Neural cell (in vitro differentiated cells): ENCODE measurements around the gene CD160. TPM values are rescaled to one million over a fixed set of nuclear protein-coding genes. Genes with fewer than 3 reads are reported as not detected.
"Not testable (repeated sequence)": the region's sequence is repeated elsewhere in the genome, so short reads cannot be mapped to it uniquely, and the experiment has no call there.

ENCODE experiments used
- H2AFZ ChIP-seq: fragments of 200-600, 300-800 bp; sonication (generic), shearing (Covaris generic); 2 replicates; pipeline ENCODE4 v1.6.0; 2014; ENCODE audit warnings: low read depth, mild to moderate bottlenecking, antibody characterized with exemption, low read length, moderate library complexity
- H3F3A ChIP-seq: fragments of 200-600 bp; shearing (Covaris generic); 2 replicates; pipeline ENCODE4 v1.6.1; 2016; ENCODE audit warnings: mild to moderate bottlenecking, moderate library complexity, mixed read lengths, antibody characterized with exemption, low read length; ENCODE audit not compliant: insufficient read depth, poor library complexity, severe bottlenecking
- H3K27ac ChIP-seq: fragments of 200-600, 300-800 bp; sonication (generic), shearing (Covaris generic); 2 replicates; pipeline ENCODE4 v1.5.1; 2014; ENCODE audit warnings: mild to moderate bottlenecking, low read length, moderate library complexity
- H3K27me3 ChIP-seq: fragments of 300-800, 200-600 bp; sonication (generic), shearing (Covaris generic); 2 replicates; pipeline ENCODE4 v1.6.0; 2014; ENCODE audit warnings: mild to moderate bottlenecking, low read depth, low read length, moderate library complexity; ENCODE audit not compliant: insufficient read depth
- H3K36me3 ChIP-seq: fragments of 300-800, 200-600 bp; sonication (generic), shearing (Covaris generic); 2 replicates; pipeline ENCODE4 v1.5.1; 2014; ENCODE audit warnings: mild to moderate bottlenecking, antibody characterized with exemption, low read length, moderate library complexity; ENCODE audit not compliant: insufficient read depth
- H3K4me2 ChIP-seq: fragments of 300-800, 200-600 bp; sonication (generic), shearing (Covaris generic); 2 replicates; pipeline ENCODE4 v1.6.0; 2014; ENCODE audit warnings: mild to moderate bottlenecking, low read length
- H3K4me3 ChIP-seq: fragments of 300-800, 200-600 bp; sonication (generic), shearing (Covaris generic); 2 replicates; pipeline ENCODE4 v1.5.1; 2014; ENCODE audit warnings: mild to moderate bottlenecking, low read length, moderate library complexity
- H3K79me2 ChIP-seq: fragments of 200-600 bp; shearing (Covaris generic); replicated peaks from 2 replicates; pipeline ENCODE4 v1.6.0; 2014; ENCODE audit warnings: mild to moderate bottlenecking, low read length, moderate library complexity; ENCODE audit not compliant: insufficient read depth
- H3K9ac ChIP-seq: fragments of 300-800, 200-600 bp; sonication (generic), shearing (Covaris generic); 2 replicates; pipeline ENCODE4 v1.6.1; 2016; ENCODE audit warnings: mild to moderate bottlenecking, low read length, mixed read lengths
- H3K9me2 ChIP-seq: fragments of 200-600 bp; shearing (Covaris generic); 2 replicates; pipeline ENCODE4 v1.6.1; 2016; ENCODE audit warnings: mild to moderate bottlenecking, low read length, mixed read lengths; ENCODE audit not compliant: insufficient read depth
- H3K9me3 ChIP-seq: fragments of 200-600, 300-800 bp; sonication (generic), shearing (Covaris generic); 2 replicates; pipeline ENCODE4 v1.6.1; 2016; ENCODE audit warnings: mild to moderate bottlenecking, mixed run types, low read length, moderate library complexity, mixed read lengths
- H4K20me1 ChIP-seq: fragments of 200-600 bp; shearing (Covaris generic); 2 replicates; pipeline ENCODE4 v1.6.1; 2016; ENCODE audit warnings: mild to moderate bottlenecking, mixed run types; ENCODE audit not compliant: insufficient read depth
- EP300 ChIP-seq: fragments of 450-650 bp; conservative IDR thresholded peaks from 2 replicates; pipeline ENCODE4 v1.6.1; 2014; ENCODE audit warnings: antibody characterized with exemption, mild to moderate bottlenecking, moderate library complexity; ENCODE audit not compliant: poor library complexity, severe bottlenecking
- EZH2 ChIP-seq: fragments of 200-600, 300-800 bp; shearing (Covaris generic), sonication (generic); IDR thresholded peaks from 2 replicates; pipeline ENCODE4 v1.6.1; 2014; ENCODE audit warnings: antibody characterized with exemption, low read length, borderline replicate concordance, mild to moderate bottlenecking; ENCODE audit not compliant: insufficient read depth, poor library complexity, severe bottlenecking
- MXI1 ChIP-seq: fragments of 450-650 bp; conservative IDR thresholded peaks from 2 replicates; pipeline ENCODE4 v1.6.1; 2014; ENCODE audit warnings: antibody characterized with exemption, mild to moderate bottlenecking; ENCODE audit not compliant: poor library complexity, severe bottlenecking
- POLR2AphosphoS5 ChIP-seq: IDR thresholded peaks from 2 replicates; pipeline ENCODE4 v1.6.1; 2012
- RAD21 ChIP-seq: fragments of 450-650 bp; conservative IDR thresholded peaks from 2 replicates; pipeline ENCODE4 v1.6.1; 2014; ENCODE audit warnings: antibody characterized with exemption, mild to moderate bottlenecking, moderate library complexity
- SMC3 ChIP-seq: fragments of 450-650 bp; conservative IDR thresholded peaks from 2 replicates; pipeline ENCODE4 v1.6.1; 2014; ENCODE audit warnings: antibody characterized with exemption, mild to moderate bottlenecking, moderate library complexity; ENCODE audit not compliant: poor library complexity
- TAF1 ChIP-seq: IDR thresholded peaks from 2 replicates; pipeline ENCODE4 v1.6.1; 2012; ENCODE audit warnings: low read depth
- polyA plus RNA-seq: library from polyadenylated mRNA; depleted of rRNA; stranded (reverse); fragments of >200 nt; gene quantifications from 2 replicates; pipeline ENCODE4 v1.2.3, GENCODE V29; 2014
- TF ChIP-seq, protein P1 (sequence below): IDR thresholded peaks from 2 replicates; pipeline ENCODE4 v1.6.1; 2012; ENCODE audit warnings: borderline replicate concordance
- TF ChIP-seq, protein P2 (sequence below): fragments of 450-650 bp; IDR thresholded peaks from 2 replicates; pipeline ENCODE4 v1.5.1; 2014; ENCODE audit warnings: antibody characterized with exemption, mild to moderate bottlenecking, moderate library complexity; ENCODE audit not compliant: poor library complexity, severe bottlenecking

Gene CD160
- polyA plus RNA-seq, 1 donor from 2014 or later, result not detected

DNA sequence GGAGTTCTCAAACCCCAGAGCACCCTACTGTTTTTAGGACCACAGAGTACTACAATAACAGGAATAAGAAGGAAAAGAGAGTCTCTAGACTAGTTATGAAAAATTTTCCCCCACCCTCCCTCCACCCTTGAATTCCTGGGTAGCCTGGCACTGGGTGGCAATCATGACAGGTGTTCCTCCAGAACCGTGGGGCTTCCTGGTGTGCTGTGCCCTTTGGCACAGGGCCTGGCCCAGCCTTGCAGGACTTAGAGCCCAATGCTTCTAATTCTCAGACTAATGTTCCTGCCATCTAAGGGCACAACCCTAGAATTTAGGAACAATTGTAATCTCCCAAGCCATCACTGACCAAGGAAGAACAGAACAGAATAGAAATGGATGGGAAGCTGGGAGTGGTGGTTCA lies 1.5 kb upstream of the CD160 start:
- no peaks in the 10 kb centered on the region for H3K9me3 ChIP-seq
- H3K4me3 ChIP-seq, result no peak overlapping the region
- H3K4me2 ChIP-seq, result no peak overlapping the region
- H3K36me3 ChIP-seq, result no peaks in the 10 kb centered on the region
- H3K27ac ChIP-seq, result no peak overlapping the region
- no peaks in the 10 kb centered on the region for H4K20me1 ChIP-seq
- H3K27me3 ChIP-seq, result no peaks in the 10 kb centered on the region
- H3K79me2 ChIP-seq, result no peaks in the 10 kb centered on the region
- no peak overlapping the region for H3K9ac ChIP-seq
- TF ChIP-seq MXI1 (no peak), SMC3 (no peak), EZH2 (no peak), POLR2AphosphoS5 (no peak), RAD21 (no peak), TAF1 (no peak), EP300 (no peak)
- TF ChIP-seq, protein P1, sequence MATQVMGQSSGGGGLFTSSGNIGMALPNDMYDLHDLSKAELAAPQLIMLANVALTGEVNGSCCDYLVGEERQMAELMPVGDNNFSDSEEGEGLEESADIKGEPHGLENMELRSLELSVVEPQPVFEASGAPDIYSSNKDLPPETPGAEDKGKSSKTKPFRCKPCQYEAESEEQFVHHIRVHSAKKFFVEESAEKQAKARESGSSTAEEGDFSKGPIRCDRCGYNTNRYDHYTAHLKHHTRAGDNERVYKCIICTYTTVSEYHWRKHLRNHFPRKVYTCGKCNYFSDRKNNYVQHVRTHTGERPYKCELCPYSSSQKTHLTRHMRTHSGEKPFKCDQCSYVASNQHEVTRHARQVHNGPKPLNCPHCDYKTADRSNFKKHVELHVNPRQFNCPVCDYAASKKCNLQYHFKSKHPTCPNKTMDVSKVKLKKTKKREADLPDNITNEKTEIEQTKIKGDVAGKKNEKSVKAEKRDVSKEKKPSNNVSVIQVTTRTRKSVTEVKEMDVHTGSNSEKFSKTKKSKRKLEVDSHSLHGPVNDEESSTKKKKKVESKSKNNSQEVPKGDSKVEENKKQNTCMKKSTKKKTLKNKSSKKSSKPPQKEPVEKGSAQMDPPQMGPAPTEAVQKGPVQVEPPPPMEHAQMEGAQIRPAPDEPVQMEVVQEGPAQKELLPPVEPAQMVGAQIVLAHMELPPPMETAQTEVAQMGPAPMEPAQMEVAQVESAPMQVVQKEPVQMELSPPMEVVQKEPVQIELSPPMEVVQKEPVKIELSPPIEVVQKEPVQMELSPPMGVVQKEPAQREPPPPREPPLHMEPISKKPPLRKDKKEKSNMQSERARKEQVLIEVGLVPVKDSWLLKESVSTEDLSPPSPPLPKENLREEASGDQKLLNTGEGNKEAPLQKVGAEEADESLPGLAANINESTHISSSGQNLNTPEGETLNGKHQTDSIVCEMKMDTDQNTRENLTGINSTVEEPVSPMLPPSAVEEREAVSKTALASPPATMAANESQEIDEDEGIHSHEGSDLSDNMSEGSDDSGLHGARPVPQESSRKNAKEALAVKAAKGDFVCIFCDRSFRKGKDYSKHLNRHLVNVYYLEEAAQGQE, result no peak
- TF ChIP-seq, protein P2, sequence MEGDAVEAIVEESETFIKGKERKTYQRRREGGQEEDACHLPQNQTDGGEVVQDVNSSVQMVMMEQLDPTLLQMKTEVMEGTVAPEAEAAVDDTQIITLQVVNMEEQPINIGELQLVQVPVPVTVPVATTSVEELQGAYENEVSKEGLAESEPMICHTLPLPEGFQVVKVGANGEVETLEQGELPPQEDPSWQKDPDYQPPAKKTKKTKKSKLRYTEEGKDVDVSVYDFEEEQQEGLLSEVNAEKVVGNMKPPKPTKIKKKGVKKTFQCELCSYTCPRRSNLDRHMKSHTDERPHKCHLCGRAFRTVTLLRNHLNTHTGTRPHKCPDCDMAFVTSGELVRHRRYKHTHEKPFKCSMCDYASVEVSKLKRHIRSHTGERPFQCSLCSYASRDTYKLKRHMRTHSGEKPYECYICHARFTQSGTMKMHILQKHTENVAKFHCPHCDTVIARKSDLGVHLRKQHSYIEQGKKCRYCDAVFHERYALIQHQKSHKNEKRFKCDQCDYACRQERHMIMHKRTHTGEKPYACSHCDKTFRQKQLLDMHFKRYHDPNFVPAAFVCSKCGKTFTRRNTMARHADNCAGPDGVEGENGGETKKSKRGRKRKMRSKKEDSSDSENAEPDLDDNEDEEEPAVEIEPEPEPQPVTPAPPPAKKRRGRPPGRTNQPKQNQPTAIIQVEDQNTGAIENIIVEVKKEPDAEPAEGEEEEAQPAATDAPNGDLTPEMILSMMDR, result no peak
- no peak overlapping the region for H2AFZ ChIP-seq
- no peaks in the 10 kb centered on the region for H3F3A ChIP-seq
- H3K9me2 ChIP-seq, result no peaks in the 10 kb centered on the region

DNA sequence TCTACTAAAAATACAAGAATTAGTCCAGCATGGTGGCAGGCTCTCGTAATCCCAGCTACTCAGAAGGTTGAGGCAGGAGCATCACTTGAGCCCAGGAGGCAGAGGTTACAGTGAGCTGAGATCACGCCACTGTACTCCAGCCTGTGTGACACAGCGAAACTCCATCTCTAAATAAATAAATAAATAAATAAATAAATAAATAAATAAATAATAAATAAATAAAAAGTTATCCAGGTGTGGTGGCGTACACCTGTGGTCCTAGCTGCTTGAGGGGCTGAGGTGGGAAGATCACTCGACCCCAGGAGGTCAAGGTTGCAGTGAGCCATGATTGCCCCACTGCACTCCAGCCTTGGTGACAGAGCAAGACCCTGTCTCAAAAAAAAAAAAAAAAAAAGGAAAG lies 834 bp upstream of the CD160 start:
- not testable (repeated sequence) for H3K79me2 ChIP-seq, H3K9me2 ChIP-seq, H3K27me3 ChIP-seq, H3F3A ChIP-seq, H3K27ac ChIP-seq, H3K4me3 ChIP-seq, H3K36me3 ChIP-seq, H4K20me1 ChIP-seq, H2AFZ ChIP-seq, H3K9ac ChIP-seq, H3K4me2 ChIP-seq, H3K9me3 ChIP-seq

DNA sequence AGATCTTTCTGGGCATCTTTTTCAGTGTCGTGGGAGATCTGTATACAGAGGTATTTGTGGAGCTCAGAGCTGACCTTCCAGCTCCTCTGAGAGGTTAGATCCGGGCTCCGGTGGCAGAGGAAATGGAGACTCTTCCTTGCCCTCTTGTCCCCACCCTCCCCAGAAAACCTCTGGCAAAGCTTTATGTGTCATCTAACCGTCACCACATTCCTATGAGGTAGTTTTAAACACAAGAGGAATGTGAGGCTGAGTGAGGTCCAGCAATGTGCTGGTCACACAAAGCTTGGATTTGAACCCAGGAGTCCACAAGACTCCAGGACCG lies 1.2 kb downstream of the CD160 start:
- no peak overlapping the region for H2AFZ ChIP-seq
- no peak overlapping the region for H3K4me3 ChIP-seq
- no peak overlapping the region for H3K27ac ChIP-seq
- H3K9ac ChIP-seq, result no peak overlapping the region
- H3F3A ChIP-seq, result no peaks in the 10 kb centered on the region
- H3K79me2 ChIP-seq, result no peaks in the 10 kb centered on the region
- H3K4me2 ChIP-seq, result no peak overlapping the region
- H3K27me3 ChIP-seq, result no peaks in the 10 kb centered on the region
- H3K9me2 ChIP-seq, result no peaks in the 10 kb centered on the region
- no peak for TF ChIP-seq TAF1
- TF ChIP-seq SMC3, result no peak
- TF ChIP-seq, protein P1, result no peak
- TF ChIP-seq EZH2, result no peak
- TF ChIP-seq EP300, result no peak
- TF ChIP-seq, protein P2, result no peak
- H4K20me1 ChIP-seq, result no peaks in the 10 kb centered on the region
- H3K9me3 ChIP-seq, result no peaks in the 10 kb centered on the region
- H3K36me3 ChIP-seq, result no peaks in the 10 kb centered on the region
